OCI-LY1 (cell line): ENCODE measurements around the gene ZNF521.

ENCODE experiments used
- EZH2 ChIP-seq: fragments of 200-600 bp; sonication (generic), shearing (Covaris generic); IDR thresholded peaks from 2 replicates; pipeline ENCODE4 v1.8.0; 2017; ENCODE audit warnings: borderline replicate concordance, mixed run types, mild to moderate bottlenecking, antibody characterized with exemption, low read length, moderate library complexity, mixed read lengths
- TF ChIP-seq, protein P1 (sequence below): fragments of 200-600 bp; sonication (generic), shearing (Covaris generic); IDR thresholded peaks from 2 replicates; pipeline ENCODE4 v1.5.1; 2017; ENCODE audit warnings: mild to moderate bottlenecking, antibody characterized with exemption, low read length, moderate library complexity, mixed read lengths

- TF ChIP-seq, protein P1, sequence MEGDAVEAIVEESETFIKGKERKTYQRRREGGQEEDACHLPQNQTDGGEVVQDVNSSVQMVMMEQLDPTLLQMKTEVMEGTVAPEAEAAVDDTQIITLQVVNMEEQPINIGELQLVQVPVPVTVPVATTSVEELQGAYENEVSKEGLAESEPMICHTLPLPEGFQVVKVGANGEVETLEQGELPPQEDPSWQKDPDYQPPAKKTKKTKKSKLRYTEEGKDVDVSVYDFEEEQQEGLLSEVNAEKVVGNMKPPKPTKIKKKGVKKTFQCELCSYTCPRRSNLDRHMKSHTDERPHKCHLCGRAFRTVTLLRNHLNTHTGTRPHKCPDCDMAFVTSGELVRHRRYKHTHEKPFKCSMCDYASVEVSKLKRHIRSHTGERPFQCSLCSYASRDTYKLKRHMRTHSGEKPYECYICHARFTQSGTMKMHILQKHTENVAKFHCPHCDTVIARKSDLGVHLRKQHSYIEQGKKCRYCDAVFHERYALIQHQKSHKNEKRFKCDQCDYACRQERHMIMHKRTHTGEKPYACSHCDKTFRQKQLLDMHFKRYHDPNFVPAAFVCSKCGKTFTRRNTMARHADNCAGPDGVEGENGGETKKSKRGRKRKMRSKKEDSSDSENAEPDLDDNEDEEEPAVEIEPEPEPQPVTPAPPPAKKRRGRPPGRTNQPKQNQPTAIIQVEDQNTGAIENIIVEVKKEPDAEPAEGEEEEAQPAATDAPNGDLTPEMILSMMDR: no peak
- TF ChIP-seq EZH2: no peak
Measured at GRCh38 chr18:25052511-25052921, 299.4 kb downstream of the ZNF521 start.
